Measurements from ENCODE around the gene CDH18.

DNA sequence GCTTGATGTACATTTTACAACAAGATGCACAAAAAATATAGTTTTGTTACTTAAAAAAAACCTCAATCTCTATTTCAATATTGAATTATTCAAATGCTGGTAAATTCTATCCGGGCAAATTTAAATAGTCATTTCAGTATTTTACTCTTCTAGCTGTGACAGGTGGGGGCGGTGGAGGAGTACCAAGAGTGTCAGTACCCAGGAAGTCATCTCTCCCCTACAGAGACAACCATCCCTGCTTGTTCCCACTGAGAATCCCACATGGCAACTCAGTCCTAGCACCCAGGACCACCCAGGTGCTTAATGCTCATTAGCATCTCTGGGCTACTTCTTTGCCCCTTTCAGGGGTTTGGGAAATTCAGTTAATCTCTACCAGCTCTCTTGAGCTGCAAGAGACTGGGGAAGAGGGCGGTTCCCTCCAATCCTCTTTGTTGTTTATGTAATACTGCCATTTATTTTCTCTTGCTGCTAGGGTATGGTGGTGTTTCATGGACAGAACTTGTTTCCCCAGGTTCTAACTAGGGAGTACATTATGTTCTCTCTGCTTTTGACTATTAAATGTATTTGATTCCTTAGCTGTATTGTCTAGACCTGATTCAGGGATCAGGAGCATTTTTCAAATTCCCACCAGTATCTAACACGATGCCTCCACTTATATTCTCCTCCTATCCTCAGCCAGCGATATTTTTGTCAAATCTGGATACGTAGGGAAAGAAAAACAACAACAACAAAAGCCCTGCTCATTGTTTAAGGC, 122.5 kb downstream of the CDH18 start:
- TF ChIP-seq POLR2AphosphoS5 (IDR thresholded peaks at IDR 0.05) (no peak), EP300 (IDR thresholded peaks at IDR 0.05) (no peak)
- TF ChIP-seq, protein P1, sequence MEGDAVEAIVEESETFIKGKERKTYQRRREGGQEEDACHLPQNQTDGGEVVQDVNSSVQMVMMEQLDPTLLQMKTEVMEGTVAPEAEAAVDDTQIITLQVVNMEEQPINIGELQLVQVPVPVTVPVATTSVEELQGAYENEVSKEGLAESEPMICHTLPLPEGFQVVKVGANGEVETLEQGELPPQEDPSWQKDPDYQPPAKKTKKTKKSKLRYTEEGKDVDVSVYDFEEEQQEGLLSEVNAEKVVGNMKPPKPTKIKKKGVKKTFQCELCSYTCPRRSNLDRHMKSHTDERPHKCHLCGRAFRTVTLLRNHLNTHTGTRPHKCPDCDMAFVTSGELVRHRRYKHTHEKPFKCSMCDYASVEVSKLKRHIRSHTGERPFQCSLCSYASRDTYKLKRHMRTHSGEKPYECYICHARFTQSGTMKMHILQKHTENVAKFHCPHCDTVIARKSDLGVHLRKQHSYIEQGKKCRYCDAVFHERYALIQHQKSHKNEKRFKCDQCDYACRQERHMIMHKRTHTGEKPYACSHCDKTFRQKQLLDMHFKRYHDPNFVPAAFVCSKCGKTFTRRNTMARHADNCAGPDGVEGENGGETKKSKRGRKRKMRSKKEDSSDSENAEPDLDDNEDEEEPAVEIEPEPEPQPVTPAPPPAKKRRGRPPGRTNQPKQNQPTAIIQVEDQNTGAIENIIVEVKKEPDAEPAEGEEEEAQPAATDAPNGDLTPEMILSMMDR (IDR thresholded peaks at IDR 0.05) = no peak
